ENCODE measurements around the gene CNTN2.
A peak's percentile ranks its signal among the peaks of the same experiment; 100 is the strongest.

Gene CNTN2

GRCh38 chr1:205056956-205057568 lies 14.1 kb downstream of the CNTN2 start:
- no peak for DNase-seq (ENCODE audit: low read depth in 3 of 3)

GRCh38 chr1:205057808-205058575 lies 15.0 kb downstream of the CNTN2 start:
- no peak for DNase-seq (ENCODE audit: low read depth in 3 of 3)

- no peak for DNase-seq (ENCODE audit: low read depth in 3 of 3)
Observed at GRCh38 chr1:205058853-205059252, 15.8 kb downstream of the CNTN2 start.

- no peak for DNase-seq (ENCODE audit: low read depth in 3 of 3)
Observed at GRCh38 chr1:205059660-205060059, 16.6 kb downstream of the CNTN2 start.

GRCh38 chr1:205060746-205061145 lies 17.7 kb downstream of the CNTN2 start:
- no peak for DNase-seq (ENCODE audit: low read depth in 3 of 3)

- no peak for DNase-seq (ENCODE audit: low read depth in 3 of 3)
Observed at GRCh38 chr1:205061227-205061626, 18.2 kb downstream of the CNTN2 start.

- peak; percentile 43 to 73 (median 45) for DNase-seq (ENCODE audit: low read depth in 3 of 3)
Observed at GRCh38 chr1:205061665-205062069, 18.7 kb downstream of the CNTN2 start.

GRCh38 chr1:205062319-205062718 lies 19.3 kb downstream of the CNTN2 start:
- no peak for DNase-seq (ENCODE audit: low read depth in 3 of 3)

- DNase-seq (ENCODE audit: low read depth in 3 of 3): no peak
Observed at GRCh38 chr1:205062895-205063294, 19.9 kb downstream of the CNTN2 start.

GRCh38 chr1:205064301-205064700 lies 21.3 kb downstream of the CNTN2 start:
- no peak for DNase-seq (ENCODE audit: low read depth in 3 of 3)

- no peak for DNase-seq (ENCODE audit: low read depth in 3 of 3)
Observed at GRCh38 chr1:205064741-205065316, 21.8 kb downstream of the CNTN2 start.

GRCh38 chr1:205065666-205066065 lies 22.7 kb downstream of the CNTN2 start:
- no peak for DNase-seq (ENCODE audit: low read depth in 3 of 3)

GRCh38 chr1:205066141-205066818 lies 23.3 kb downstream of the CNTN2 start:
- no peak for DNase-seq (ENCODE audit: low read depth in 3 of 3)

- no peak for DNase-seq (ENCODE audit: low read depth in 3 of 3)
Observed at GRCh38 chr1:205067031-205067430, 24.0 kb downstream of the CNTN2 start.

- DNase-seq (ENCODE audit: low read depth in 3 of 3): no peak
Observed at GRCh38 chr1:205068001-205068400, 25.0 kb downstream of the CNTN2 start.

GRCh38 chr1:205068457-205069040 lies 25.5 kb downstream of the CNTN2 start:
- DNase-seq (ENCODE audit: low read depth in 3 of 3): no peak

- no peak for DNase-seq (ENCODE audit: low read depth in 3 of 3)
Observed at GRCh38 chr1:205069371-205070125, 26.5 kb downstream of the CNTN2 start.

GRCh38 chr1:205071028-205071409 lies 28.0 kb downstream of the CNTN2 start:
- no peak for DNase-seq (ENCODE audit: low read depth in 3 of 3)

- no peak for DNase-seq (ENCODE audit: low read depth in 3 of 3)
Observed at GRCh38 chr1:205071801-205072200, 28.8 kb downstream of the CNTN2 start.

GRCh38 chr1:205072286-205072685 lies 29.3 kb downstream of the CNTN2 start:
- DNase-seq (ENCODE audit: low read depth in 3 of 3): no peak

- no peak for DNase-seq (ENCODE audit: low read depth in 3 of 3)
Observed at GRCh38 chr1:205072881-205073280, 29.9 kb downstream of the CNTN2 start.
